ENCODE results near the gene SEL1L3.

- no peak for TF ChIP-seq CTCF (IDR thresholded peaks at IDR 0.05; ENCODE audit: insufficient read depth, low read length, poor library complexity, severe bottlenecking)
- no peak for TF ChIP-seq EZH2phosphoT487 (conservative IDR thresholded peaks at IDR 0.05; ENCODE audit: low read length)
Measured at GRCh38 chr4:25800245-25800644, 62.5 kb downstream of the SEL1L3 start.

Data from SU-DHL-6 (cell line).